Activated CD4-positive, alpha-beta T cell treated with anti-CD3 and anti-CD28 coated beads, Interleukin-2, Interleukin-4, amounts not matched to agents 100 ng/mL and 50 ng/mL, durations not matched to agents 16 hours and 8 hours (primary cell): ENCODE data around the gene PRXL2B.

Source experiments
- DNase-seq: peaks from one replicate; pipeline ENCODE4 v3.0.0-alpha.2; 2020; ENCODE audit warnings: low spot score

The PRXL2B gene

GRCh38 chr1:2585318-2586092 lies 1.1 kb upstream of the PRXL2B start:
- DNase-seq = peak; percentile 78

GRCh38 chr1:2587071-2587859 lies 688 bp downstream of the PRXL2B start:
- DNase-seq = no peak

GRCh38 chr1:2587860-2588571 lies 1.4 kb downstream of the PRXL2B start:
- DNase-seq = no peak

GRCh38 chr1:2588661-2589430 lies 2.3 kb downstream of the PRXL2B start:
- no peak for DNase-seq

GRCh38 chr1:2589431-2590232 lies 3.1 kb downstream of the PRXL2B start:
- DNase-seq = no peak

- DNase-seq = no peak
Measured at GRCh38 chr1:2590233-2591141, 3.9 kb downstream of the PRXL2B start.

- DNase-seq = no peak
Measured at GRCh38 chr1:2591233-2591580, 4.6 kb downstream of the PRXL2B start.

GRCh38 chr1:2591581-2592261 lies 5.1 kb downstream of the PRXL2B start:
- DNase-seq = no peak

GRCh38 chr1:2592672-2593071 lies 6.1 kb downstream of the PRXL2B start:
- no peak for DNase-seq

GRCh38 chr1:2593251-2593878 lies 6.8 kb downstream of the PRXL2B start:
- no peak for DNase-seq

- DNase-seq = no peak
Measured at GRCh38 chr1:2594001-2594640, 7.5 kb downstream of the PRXL2B start.

GRCh38 chr1:2594641-2595131 lies 8.1 kb downstream of the PRXL2B start:
- no peak for DNase-seq

GRCh38 chr1:2595261-2595811 lies 8.8 kb downstream of the PRXL2B start:
- no peak for DNase-seq

- DNase-seq = no peak
Measured at GRCh38 chr1:2595812-2596529, 9.4 kb downstream of the PRXL2B start.

GRCh38 chr1:2596530-2597333 lies 10.2 kb downstream of the PRXL2B start:
- DNase-seq = no peak
